HG03378 (cell line): ENCODE measurements around the gene ATP5PF.
"Not testable (repeated sequence)": the region's sequence is repeated elsewhere in the genome, so short reads cannot be mapped to it uniquely, and the experiment has no call there.

Experiments
- ATAC-seq: cut with Tn5 transposase; IDR thresholded peaks from one replicate; pipeline ENCODE4 v1.9.1; 2021; ENCODE audit warnings: mild to moderate bottlenecking, moderate library complexity; ENCODE audit not compliant: unreplicated experiment

ATP5PF gene, protein sequence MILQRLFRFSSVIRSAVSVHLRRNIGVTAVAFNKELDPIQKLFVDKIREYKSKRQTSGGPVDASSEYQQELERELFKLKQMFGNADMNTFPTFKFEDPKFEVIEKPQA

DNA sequence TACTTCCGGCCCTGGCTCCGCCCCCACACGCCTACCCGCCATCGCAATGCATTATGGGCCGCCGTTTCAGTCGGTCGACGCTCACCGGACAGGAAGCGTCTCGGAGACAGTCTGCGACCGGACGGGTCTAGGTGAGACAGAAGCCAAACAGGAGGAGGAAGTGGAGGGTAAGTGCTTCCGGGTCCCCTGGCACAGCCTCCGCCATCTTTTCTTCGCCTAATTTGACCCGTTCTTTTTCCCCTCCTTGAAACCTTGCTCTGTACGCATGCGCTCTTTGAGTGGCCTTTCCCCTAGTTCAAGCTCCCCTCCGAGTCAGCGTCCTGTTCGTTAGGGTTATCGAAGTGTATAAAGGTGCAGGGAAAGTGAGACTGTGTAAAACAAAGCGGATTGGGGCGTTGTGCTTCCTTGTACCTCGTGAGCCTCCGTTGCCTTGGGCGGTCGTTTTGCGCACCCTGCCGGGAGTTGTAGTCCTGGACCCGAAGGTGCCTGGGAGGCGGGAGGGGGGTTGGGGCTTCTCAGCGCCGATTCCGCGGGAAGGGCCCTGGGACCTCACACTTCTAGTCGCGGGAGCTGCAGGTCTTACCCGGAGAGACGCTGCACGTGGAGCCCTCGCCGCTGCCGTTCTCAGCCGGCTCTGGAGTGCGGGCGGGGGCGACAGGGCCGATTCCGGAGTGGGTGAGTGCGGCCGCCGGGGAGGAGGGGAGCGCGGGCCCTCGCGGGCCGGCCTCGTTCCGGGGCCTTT lies at the start of gene ATP5PF, which contains the start of gene GABPA:
TSS of gene ATP5PF (minus strand) at position 1 of the 742 bp plus-strand sequence. CDS start 5,110 bp downstream, outside the sequence.
TSS of gene GABPA (plus strand) at position 69 of the 742 bp plus-strand sequence. CDS start 6,627 bp downstream, outside the sequence.
- ATAC-seq = peak; percentile 89

DNA sequence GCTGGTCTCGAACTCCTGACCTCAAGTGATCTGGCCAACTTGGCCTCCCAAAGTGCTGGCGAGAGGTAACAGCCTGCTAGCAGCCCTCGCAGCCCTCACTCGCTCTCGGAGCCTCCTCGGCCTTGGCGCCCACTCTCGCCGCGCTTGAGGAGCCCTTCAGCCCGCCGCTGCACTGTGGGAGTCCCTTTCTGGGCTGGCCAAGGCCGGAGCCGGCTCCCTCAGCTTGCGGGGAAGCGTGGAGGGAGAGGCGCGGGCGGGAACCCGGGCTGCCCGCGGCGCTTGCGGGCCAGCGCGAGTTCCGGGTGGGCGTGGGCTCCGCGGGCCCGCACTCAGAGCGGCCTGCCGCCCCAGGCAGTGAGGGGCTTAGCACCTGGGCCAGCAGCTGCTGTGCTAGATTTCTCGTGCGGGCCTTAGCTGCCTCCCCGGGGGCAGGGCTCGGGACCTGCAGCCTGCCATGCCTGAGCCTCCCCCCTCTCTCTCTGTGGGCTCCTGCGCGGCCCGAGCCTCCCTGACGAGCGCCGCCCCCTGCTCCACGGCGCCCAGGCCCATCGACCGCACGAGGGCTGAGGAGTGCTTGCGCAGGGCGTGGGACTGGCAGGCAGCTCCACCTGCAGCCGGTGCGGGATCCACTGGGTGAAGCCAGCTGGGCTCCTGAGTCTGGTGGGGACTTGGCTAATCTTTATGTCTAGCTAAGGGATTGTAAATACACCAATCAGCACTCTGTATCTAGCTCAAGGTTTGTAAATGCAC lies 43.6 kb upstream of the ATP5PF start:
- not testable (repeated sequence) for ATAC-seq

DNA sequence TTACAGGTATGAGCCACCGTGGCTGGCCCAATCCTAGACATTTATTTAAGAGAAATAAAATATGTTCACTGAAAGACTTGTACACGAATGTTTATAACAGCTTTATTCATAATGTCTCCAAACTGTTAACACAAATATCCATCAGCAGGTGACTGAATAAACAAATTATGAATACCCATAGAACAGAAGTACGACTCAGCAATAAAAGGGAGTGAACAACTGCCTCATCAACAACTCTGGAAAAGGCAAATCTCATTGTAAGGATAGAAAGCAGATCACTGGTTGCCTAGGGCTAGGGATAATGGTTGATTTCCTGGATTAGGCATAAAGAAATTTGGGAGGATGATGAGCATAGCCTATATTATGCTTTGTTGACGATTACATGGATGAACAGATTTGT lies 41.7 kb upstream of the ATP5PF start:
- no peak for ATAC-seq

DNA sequence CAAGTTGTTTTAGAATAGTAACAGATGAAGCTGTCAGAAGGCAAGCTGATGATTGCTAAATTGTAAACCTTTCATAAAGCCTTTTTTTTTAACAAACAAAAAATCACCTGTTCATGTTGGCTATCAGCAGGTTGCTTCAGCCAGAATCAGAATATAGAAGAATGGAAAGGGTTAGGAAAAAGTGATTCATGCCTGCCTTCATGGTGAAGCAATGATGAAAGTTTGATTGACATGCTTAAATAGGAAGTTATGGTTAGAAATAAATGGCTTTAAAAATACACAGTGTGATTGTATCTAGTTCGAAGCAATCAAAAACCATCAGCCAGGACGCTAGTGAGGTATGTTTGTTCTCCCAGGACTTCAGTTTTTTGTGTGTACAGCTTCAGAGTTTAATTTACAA lies 38.0 kb upstream of the ATP5PF start:
- no peak for ATAC-seq

DNA sequence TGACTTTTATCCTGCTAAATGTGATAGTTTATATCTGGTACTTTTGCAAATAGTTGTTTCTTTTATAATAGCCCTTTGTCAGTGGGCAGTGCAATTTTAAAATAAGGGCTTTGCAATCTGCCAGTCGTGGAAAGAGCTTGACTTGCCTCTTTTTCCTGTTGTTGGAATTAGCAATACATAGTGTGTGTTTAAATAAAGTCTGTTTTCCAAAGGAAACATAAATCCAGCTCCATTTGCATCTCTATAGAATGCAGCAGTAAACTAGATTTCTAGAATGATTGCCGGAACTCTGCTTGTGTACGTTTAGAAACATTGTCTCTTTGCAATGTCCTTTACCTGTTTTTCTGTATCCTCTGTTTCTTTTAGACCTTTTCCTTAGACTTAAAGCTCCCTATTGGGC lies 33.2 kb upstream of the ATP5PF start:
- ATAC-seq = no peak

DNA sequence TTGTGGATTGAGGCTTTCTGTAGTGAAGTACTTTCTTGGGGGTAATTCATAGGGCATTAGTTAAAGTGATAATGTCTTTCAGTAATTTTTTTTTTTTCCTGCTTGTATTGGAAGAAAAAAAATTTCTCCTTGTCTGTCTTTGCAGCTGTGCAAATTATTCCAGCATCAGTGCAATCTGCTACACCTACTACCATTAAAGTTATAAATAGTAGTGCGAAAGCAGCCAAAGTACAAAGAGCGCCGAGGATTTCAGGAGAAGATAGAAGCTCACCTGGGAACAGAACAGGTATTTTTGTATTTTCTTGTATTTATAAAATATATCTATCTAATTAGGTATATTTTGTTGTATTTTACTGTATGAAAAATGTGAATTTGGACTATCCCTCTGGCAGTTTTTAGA lies 29.4 kb upstream of the ATP5PF start:
- no peak for ATAC-seq

DNA sequence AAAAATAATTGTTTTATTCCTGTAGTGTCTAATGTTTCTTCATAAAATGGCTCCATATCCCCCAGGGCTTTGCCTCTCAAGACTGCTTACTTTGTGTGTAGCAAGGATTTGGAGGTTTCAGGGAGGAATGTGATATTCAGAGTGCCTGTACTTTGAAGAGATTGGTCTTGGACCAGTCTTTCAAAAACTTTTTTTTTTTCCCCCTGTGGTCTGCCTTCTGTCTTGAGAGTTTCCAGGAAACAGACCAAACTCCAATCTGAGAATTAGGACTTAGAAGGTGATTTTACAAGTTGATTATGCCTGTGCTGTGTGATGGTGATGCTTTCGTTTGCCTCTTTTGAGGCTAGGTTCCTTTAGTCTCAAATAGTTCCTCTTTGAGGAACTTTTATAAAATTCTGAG lies 26.0 kb upstream of the ATP5PF start:
- ATAC-seq = no peak

DNA sequence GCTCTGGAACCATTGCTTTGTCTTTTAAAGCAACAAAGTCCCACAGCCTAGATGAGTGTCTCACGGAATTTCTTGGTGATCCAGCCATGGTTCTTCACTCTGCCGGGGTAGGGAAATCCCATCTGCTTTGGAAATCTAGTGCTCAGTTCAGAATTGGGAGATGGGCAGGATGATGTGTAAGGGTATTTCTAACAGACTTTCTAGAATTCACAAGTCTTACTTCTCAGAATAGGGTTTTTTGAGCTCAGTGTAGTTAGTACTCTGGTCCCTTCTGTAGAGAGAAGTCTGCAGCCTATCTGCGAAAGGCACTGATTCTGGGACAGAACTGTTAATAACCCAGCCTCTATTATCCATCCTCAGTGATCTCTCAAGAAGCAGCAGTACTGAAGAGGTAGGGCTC lies 25.4 kb upstream of the ATP5PF start:
- no peak for ATAC-seq

DNA sequence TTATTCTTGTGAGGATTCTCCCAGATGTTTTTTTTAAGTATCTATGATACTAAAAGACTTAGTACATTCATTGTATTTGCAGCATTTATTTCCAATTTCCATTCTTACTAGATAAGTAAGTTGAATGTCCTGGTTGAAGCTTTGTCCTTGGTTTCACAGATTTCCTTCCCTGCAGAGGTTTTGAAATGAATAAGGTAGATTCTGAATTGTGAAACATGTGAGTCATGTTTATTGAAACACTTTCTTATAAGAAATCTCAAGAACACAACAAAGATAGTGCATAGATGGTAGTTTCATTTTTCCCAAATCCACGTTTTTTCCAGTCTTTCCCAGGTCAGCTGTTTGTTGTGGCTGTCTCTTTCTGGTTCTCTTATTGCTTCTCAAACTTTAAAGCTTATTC lies 24.9 kb upstream of the ATP5PF start:
- ATAC-seq = no peak

DNA sequence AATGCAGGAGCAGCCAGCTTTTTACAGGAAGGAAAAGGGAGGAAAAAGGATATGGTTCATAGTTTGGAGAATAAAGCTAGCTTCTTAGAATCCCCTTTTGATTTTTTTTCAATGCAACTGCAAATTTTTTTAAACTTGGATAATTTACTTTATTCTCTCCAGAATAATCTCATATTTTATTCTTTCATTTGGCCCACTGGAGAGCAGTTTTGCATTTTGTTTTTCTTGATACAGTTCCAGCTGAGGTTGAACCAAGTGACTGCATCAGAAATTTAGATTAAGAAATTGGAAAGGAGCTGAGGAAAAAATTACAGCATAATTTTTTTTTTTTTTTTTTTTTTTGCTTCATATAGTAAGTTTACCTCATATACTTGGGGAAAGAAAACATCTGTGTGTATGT lies 22.8 kb upstream of the ATP5PF start:
- no peak for ATAC-seq

DNA sequence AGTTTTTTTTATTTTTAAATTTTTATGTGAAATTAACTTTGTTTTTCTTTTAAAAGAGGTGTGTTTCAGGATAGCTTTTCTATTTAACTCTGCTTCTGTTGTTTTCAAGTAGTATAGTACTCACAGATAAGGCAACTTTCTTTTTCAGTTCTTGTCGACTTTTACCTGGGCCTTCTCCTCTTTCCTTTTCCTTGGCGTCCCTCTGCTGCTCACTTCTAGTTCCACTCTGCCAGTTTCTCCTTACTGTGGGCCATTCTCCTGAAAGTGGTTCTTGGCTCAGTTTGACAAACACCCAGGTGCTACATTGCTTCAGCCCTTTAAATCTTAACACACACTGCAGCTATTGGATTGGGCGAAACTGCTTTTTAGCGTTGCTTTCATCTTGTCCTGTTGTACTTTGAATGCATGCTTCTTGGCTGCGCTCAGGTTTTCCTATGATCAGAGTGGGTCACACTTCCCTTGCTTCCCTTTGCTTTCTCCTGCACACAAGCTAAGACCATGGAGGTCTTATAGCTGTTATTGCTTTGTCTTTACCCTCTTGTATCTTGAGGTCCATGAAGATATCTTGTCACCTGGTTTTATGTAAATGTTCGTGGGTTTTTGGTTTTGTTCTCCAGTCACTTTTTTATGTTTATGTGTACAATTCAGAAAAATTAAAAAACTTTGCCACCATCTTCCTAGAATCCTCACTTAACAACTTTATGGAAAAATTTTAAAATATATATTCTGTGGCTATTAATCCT lies 21.7 kb upstream of the ATP5PF start:
- no peak for ATAC-seq

DNA sequence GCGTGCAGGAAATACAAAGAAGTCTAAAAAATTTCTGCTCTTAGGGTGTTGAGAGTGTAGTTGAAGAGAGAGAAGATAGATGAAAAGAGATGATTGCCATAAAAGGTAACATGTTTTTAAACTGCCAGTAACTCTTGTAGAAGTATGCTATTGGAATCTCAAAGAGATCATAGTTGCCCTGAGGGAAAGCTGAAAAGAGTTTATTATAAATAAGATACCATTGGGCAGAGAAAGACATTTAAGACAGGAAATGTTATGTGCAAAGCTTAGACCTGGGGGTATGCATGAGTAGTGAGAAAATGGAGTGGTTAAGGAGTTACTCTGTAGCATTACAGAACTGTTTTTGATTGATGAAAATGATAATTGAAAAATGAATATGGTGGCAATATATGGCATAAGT lies 17.7 kb upstream of the ATP5PF start:
- no peak for ATAC-seq

DNA sequence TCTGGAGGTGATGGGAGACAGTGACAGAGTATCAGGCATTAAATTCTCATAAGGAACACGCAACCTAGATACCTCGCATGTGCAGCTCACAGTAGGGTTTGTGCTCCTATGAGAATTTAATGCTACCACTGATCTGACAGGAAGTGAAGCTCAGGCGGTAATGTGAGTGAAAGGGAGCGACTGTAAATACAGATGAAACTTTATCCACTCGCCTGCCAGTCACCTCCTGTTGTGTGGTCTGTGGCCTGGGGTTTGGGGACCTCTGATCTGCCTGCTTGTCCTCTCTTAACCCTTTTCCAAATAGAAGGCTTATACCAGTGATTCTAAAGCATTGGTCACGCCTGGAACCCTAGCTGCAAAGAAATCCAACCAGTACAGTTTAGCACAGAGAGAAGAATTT lies 15.4 kb upstream of the ATP5PF start:
- ATAC-seq = no peak

DNA sequence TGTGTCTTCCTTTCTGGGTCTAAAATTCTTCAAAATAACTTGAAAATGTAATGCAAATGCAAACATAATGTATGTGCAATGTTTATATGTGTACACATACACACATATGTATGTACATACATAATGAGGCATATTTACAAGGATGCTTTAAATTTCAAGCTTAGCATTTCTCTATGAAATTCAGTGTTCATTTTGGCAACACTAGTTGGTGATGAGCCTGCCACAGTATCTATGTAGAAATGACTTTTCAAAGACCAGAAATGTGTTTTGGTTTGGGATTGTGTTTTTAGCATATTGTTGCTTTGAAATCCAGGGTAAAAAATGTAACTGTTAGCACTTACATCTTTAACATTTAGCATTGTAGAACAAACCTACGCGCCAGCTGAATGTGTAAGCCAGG lies 10.2 kb upstream of the ATP5PF start:
- ATAC-seq = no peak

DNA sequence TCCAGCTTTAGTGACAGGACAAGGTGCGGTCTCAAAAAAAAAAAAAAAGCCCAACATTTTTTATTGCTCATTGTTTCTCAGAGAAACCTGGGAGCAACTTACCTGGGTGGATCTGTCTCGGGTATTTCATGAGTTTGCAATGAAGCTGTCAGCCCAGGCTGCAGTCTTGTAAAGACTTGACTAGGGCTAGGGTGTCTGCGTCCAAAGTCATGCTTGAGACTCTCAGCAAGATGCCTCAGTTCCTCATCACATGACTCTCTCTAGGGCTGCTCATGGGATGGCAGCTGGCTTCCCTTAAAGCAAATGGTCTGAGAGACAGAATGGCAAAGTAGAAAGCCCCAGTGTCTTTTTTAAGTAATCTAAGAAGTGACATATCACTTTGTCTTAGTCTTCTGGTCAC lies 8.2 kb upstream of the ATP5PF start:
- no peak for ATAC-seq

DNA sequence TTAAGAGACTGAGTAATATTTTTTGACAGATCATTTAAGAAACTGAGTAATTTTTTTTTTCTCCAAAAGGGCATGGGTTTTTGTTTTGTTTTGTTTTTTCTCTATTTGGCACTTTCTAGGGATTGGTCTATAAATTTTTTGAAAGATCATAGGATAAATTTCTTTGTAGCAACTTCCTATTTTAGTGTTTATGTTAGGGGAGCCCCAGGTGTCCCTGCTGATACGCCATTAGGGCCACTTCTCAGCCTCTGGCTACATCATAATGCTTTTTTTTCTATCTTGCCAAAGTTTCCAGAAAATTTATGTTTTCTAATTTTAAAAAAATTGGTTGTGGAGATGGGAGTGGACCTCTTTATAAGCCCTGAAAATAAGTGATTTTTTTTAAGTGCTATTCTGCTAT lies 2.7 kb upstream of the ATP5PF start:
- no peak for ATAC-seq

DNA sequence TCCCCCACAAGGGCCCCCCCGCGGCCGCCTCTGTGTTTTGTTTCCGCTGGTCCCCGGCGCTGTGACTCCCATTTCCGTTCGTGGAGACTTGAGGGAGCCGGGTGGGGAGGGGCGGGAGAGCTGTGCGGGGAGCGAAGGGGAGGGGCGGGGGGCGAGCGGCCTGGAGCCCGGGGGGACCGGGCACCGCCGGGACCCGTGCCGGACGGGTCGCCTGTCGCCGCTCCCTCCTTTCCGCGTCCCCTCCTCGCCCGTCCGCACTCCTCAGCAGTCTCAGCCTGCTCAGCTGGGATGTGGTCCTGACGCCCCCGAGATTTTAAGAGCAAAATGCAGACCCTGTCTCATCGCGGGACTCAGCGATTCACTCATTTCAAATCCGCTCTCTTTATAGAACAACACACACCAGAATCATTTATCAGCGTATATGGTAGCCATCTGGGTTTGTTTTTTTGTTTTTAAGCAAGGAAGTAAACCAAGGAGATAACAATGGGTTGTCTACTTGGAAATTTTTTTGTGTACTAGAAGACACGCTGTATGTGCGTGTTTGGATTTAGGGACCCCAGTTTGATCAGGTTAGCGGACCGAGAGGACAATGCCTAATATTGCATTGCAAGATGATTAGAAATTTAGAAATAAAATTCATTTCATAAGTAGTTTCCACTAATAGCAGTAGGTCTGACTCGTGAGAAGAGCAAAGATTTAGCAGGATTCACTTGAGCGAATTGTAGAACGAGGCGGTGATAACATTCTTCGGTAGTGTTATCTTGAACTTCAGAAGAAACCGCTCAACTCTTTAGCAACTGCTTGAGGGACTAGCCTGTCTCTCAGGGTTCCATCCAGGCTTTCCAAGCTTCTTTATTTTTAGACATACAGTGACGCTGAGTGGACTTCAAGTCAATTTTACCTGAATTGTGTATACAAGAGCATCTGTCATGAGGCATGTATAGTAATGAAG lies 1.2 kb upstream of the ATP5PF start:
- ATAC-seq = no peak

DNA sequence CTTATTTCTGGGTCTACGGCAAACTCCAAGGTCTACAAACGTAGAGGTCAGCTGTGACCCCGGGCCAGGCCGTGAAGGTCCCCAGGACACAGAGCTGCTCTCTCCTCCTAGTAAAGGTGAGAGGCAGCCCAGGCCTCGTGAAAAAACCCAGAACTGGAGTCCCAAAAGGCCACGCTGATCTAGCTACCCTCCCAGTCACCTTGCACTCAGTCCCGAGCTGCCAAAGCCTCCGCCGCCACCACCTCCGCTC lies 125 bp downstream of the ATP5PF start:
- ATAC-seq = no peak

DNA sequence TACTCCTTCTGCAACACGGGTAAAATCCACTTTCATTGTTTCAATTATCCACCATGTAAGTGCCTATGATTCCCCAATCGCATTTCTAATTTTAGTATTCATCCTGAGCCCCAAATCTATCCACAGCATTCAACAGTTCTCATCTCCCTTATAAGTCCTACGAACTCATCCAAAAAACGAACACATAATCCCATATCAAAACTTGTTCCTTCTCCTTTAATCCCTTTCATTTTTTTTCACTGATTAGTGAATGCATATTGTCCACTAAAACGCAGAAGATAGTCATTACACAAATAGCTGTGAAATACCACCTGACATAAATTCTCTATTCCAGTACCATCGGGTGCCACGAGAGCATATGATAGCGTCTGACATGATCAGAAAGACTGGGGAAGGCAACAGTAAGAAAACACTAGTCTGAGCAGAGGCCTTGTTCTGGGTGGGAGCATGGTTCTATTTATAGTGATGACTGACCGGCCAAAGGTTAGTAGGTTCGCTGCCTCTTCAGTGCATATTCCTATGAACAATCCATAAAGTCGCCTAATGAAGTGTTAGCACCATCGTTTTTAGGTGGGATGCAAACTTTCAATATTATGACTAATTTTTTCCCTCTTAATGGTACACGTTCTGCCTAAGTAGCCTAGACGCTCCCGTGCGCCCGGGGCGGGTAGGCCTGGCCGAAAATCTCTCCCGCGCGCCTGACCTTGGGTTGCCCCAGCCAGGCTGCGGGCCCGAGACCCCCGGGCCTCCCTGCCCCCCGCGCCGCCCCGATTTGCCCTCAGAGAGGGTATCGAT lies 648 bp downstream of the ATP5PF start:
- ATAC-seq = peak; percentile 17
